CD4-positive, alpha-beta T cell (primary cell): ENCODE data around the gene RINL. TPM values are rescaled to one million over a fixed set of nuclear protein-coding genes. Genes with fewer than 3 reads are reported as not detected.

Experiments
- ATAC-seq: fragments of 200-7000 bp; cut with Tn5 transposase; one replicate; pipeline ENCODE4 v1.10.0; 2022; ENCODE audit warnings: mild to moderate bottlenecking; ENCODE audit not compliant: poor library complexity
- CTCF ChIA-PET: fragments of 350-600 bp; sonication (Branson Sonifier 250); formaldehyde crosslinking; loops from one replicate; lab custom pipeline; 2021; ENCODE audit warnings: antibody characterized with exemption, inconsistent platforms; lab: Charles Lee
- POLR2A ChIA-PET: fragments of 350-600 bp; sonication (Branson Sonifier 250); formaldehyde crosslinking; loops from one replicate; lab custom pipeline; 2021; ENCODE audit warnings: antibody characterized with exemption, inconsistent platforms; lab: Charles Lee
- DNase-seq, 14 experiments: peaks; one replicate each; pipeline ENCODE4 v3.0.0-alpha.2; 2013 to 2020; ENCODE audit warnings: mixed read lengths in 2 of 14
- H3K27ac ChIP-seq, 2 donors: one replicate each; pipeline versions ENCODE4 v1.5.1 to v1.7.0; 2013; ENCODE audit warnings: low read length in 2 of 2, low read depth in 1 of 2, mild to moderate bottlenecking in 1 of 2
- H3K27me3 ChIP-seq, 2 experiments: 1 replicate in 1 of 2; 2 replicates in 1 of 2; pipeline versions ENCODE4 v1.6.1 to v1.7.0; 2013; ENCODE audit warnings: low read length in 2 of 2, control low read depth in 1 of 2, mild to moderate bottlenecking in 1 of 2, moderate library complexity in 1 of 2; ENCODE audit not compliant: insufficient read depth in 2 of 2, control insufficient read depth in 1 of 2
- H3K36me3 ChIP-seq: one replicate; pipeline ENCODE4 v1.6.1; 2013; ENCODE audit warnings: low read length, control low read depth; ENCODE audit not compliant: insufficient read depth
- H3K4me1 ChIP-seq: one replicate; pipeline ENCODE4 v1.6.1; 2013; ENCODE audit warnings: low read length, control low read depth; ENCODE audit not compliant: insufficient read depth
- H3K4me3 ChIP-seq: one replicate; pipeline ENCODE4 v1.5.1; 2013; ENCODE audit warnings: mild to moderate bottlenecking, low read length, moderate library complexity
- H3K9me3 ChIP-seq, 2 experiments: 1 replicate in 1 of 2; 2 replicates in 1 of 2; pipeline versions ENCODE4 v1.6.1 to v1.7.0; 2013; ENCODE audit warnings: low read length in 2 of 2, mild to moderate bottlenecking in 2 of 2, control low read depth in 1 of 2, moderate library complexity in 1 of 2; ENCODE audit not compliant: control insufficient read depth in 1 of 2, insufficient read depth in 1 of 2
- H3K27ac Mint-ChIP-seq: one replicate; pipeline ENCODE4 v1.8.0; 2020; ENCODE audit warnings: mixed read lengths
- H3K27me3 Mint-ChIP-seq: one replicate; pipeline ENCODE4 v1.8.0; 2021; ENCODE audit warnings: mixed read lengths
- H3K36me3 Mint-ChIP-seq: one replicate; pipeline ENCODE4 v1.8.0; 2021; ENCODE audit warnings: low read depth, mixed read lengths
- H3K4me1 Mint-ChIP-seq: one replicate; pipeline ENCODE4 v1.8.0; 2021; ENCODE audit warnings: low read depth, mixed read lengths
- H3K4me3 Mint-ChIP-seq: one replicate; pipeline ENCODE4 v1.8.0; 2020; ENCODE audit warnings: mild to moderate bottlenecking, mixed read lengths
- H3K9me3 Mint-ChIP-seq: one replicate; pipeline ENCODE4 v1.8.0; 2020; ENCODE audit warnings: mixed read lengths
- intact Hi-C, 2 experiments: fragments of 100-400 bp; cut with DNase I in 1 of 2; cut with micrococcal nuclease in 1 of 2; formaldehyde crosslinking; loops; one replicate each; pipeline versions ENCODE4 v1.15.1 to v1.9.0; 2023 to 2025; cut with DNase I, micrococcal nuclease
- total RNA-seq, 174 experiments: library from RNA in 2 of 174; stranded (reverse) in 2 of 174; gene quantifications; one replicate each; pipeline ENCODE4 v1.2.3 and lab custom pipeline; 2021 to 2026
- TF ChIP-seq, protein P1 (sequence below): fragments of 200-600 bp; IDR thresholded peaks from one replicate; pipeline ENCODE4 v1.8.0; 2022; ENCODE audit warnings: antibody characterized with exemption, mild to moderate bottlenecking

The RINL gene
- total RNA-seq, 2 experiments from 2014 or later: 19.5 to 21.3 TPM

DNA sequence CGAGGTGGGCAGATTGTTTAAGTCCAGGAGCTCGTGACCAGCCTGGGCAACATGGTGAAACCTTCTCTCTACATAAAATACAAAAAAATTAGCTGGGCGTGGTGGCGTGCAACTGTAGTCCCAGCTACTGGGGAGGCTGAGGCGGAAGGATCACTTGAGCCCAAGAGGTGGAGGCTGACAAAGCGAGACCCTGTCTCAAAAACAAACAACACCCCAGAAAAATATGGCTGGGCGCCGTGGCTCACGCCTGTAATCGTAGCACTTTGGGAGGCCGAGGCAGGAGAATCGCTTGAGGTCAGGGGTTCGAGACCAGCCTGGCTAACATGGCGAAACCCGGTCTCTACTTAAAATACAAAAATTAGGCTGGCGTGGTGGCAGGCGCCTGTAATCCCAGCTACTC, 24.9 kb downstream of the RINL start:
- H3K9me3 ChIP-seq: no peaks in the 10 kb centered on the region
- Mint-ChIP-seq H3K36me3 (peaks cover 39% of the 10 kb centered on the region), H3K27ac (peak overlapping the region; percentile 97), H3K27me3 (no peaks in the 10 kb centered on the region), H3K9me3 (no peaks in the 10 kb centered on the region), H3K4me1 (peaks cover 49% of the 10 kb centered on the region), H3K4me3 (peak overlapping the region; percentile 92)
- H3K36me3 ChIP-seq: peaks cover 7% of the 10 kb centered on the region
- peaks cover 51% of the 10 kb centered on the region for H3K4me1 ChIP-seq
- DNase-seq: no peak
- no peaks in the 10 kb centered on the region for H3K27me3 ChIP-seq
- TF ChIP-seq, protein P1, sequence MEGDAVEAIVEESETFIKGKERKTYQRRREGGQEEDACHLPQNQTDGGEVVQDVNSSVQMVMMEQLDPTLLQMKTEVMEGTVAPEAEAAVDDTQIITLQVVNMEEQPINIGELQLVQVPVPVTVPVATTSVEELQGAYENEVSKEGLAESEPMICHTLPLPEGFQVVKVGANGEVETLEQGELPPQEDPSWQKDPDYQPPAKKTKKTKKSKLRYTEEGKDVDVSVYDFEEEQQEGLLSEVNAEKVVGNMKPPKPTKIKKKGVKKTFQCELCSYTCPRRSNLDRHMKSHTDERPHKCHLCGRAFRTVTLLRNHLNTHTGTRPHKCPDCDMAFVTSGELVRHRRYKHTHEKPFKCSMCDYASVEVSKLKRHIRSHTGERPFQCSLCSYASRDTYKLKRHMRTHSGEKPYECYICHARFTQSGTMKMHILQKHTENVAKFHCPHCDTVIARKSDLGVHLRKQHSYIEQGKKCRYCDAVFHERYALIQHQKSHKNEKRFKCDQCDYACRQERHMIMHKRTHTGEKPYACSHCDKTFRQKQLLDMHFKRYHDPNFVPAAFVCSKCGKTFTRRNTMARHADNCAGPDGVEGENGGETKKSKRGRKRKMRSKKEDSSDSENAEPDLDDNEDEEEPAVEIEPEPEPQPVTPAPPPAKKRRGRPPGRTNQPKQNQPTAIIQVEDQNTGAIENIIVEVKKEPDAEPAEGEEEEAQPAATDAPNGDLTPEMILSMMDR: no peak
- intact Hi-C loops: no loop called here
- no peak overlapping the region for H3K4me3 ChIP-seq
- H3K27ac ChIP-seq: peak overlapping the region in 1 of 2 donors; percentile 78
- no peak for ATAC-seq
- POLR2A ChIA-PET: interaction anchor here (1.0 to 9.1 kb wide), 6 partner anchors 12 to 450 kb away, joined by 3 to 170 read pairs (median 28); partner anchors contain the start of genes ECH1, FAM98C and RINL
- CTCF ChIA-PET: interaction anchor here (1.1 to 3.2 kb wide), 5 partner anchors 11 to 83 kb away, joined by 3 to 11 read pairs (median 5); partner anchors contain the start of genes MRPS12 and SARS2

DNA sequence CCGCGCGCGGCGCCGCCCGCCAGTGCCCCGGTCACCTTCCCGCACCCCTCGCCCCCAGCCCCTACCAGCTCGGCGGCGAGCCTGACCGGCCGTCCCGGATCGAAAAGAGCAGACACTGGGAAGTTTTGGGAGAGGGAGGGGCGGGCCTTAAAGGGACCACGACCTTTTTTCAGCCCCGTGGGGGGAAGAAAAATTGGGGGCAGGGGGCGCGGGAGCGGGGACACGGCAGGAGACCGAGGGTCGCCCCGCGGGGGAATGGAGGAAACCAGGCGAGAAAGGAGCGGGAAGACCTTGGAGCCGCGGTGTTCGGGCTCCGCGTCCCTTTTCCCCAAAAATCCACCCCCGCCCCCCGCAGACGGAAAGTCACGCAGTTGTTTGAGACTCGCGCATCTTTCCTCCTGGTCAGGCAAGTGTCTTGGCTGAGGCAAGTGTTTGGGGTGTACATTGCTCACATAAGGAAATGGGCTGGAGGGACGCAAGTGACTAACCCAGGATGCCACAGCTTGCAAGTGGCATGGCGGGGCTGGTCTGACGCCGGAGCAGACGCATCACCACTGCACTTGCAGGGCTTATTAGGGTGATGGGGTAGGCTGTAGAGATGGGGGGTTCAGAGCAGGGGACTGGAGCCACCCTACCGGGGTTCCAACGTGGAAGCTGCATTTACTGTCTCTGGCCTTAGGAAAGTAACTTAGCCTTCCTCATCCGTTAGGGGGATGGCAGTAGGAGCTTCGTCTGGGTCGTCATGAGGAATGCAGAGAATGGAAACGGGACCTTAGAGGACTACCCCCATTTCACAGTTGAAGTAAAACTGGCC, 25.6 kb downstream of the RINL start:
- H3K27me3 Mint-ChIP-seq: no peaks in the 10 kb centered on the region
- Histone ChIP-seq H3K4me1 (peaks cover 52% of the 10 kb centered on the region), H3K36me3 (peaks cover 13% of the 10 kb centered on the region), H3K9me3 (no peaks in the 10 kb centered on the region), H3K27me3 (no peaks in the 10 kb centered on the region), H3K4me3 (peak overlapping the region; percentile 97), H3K27ac (peak overlapping the region; percentile 78 to 93)
- peak overlapping the region; percentile 92 for H3K4me3 Mint-ChIP-seq
- H3K4me1 Mint-ChIP-seq: peaks cover 52% of the 10 kb centered on the region
- ChIA-PET CTCF (interaction anchor here (1.1 to 3.2 kb wide), 5 partner anchors 10 to 83 kb away, joined by 3 to 11 read pairs (median 5); partner anchors contain the start of genes MRPS12 and SARS2), POLR2A (interaction anchor here (1.0 to 9.1 kb wide), 12 partner anchors 11 to 478 kb away, joined by 3 to 170 read pairs (median 12); partner anchors contain the start of genes ACTN4, ECH1, FAM98C and MRPS12)
- peak overlapping the region; percentile 97 for H3K27ac Mint-ChIP-seq
- no peak for ATAC-seq
- H3K9me3 Mint-ChIP-seq: no peaks in the 10 kb centered on the region
- H3K36me3 Mint-ChIP-seq: peaks cover 47% of the 10 kb centered on the region
- DNase-seq: peak in 13 of 14 experiments; percentile 40 to 86 (median 61)
- intact Hi-C loops: loop anchor here in 1 of 2 experiments (1.0 kb wide), 1 partner anchor 17 kb away; no protein-coding TSS in a partner anchor
- TF ChIP-seq, protein P1: no peak

DNA sequence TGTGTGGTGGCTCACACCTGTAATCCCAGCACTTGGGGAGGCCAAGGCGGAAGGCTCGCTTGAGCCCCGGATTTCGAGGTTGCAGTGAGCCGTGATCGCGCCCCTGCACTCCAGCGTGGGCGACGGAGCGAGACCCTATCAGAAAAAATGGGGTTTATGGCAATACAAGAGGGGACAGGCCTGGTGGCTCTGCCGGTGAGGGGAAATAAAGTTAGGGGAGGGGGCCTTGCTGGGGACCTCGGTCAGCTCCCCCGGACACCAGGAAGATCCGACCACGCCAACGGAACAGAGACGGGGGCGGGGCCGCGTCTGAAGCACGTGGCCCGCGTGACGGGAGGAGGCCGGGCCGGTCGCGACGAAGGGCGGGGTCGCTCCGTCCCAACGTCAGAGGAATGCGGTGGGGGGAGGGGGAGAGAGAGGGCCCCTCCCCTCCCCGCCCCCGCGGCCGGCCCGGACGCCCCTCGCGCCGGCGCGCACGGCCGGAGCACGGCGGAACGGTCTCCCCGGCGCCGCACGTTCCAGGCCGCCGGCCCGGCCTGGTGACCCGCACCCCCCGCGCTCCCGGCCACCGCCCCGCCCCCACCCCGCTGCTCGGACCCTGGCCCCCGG, 26.3 kb downstream of the RINL start:
- no peaks in the 10 kb centered on the region for H3K27me3 ChIP-seq
- DNase-seq: peak; percentile 78 to 95 (median 87)
- H3K36me3 ChIP-seq: peaks cover 20% of the 10 kb centered on the region
- no peak for ATAC-seq
- H3K4me3 ChIP-seq: peak overlapping the region; percentile 97
- H3K4me1 Mint-ChIP-seq: peaks cover 52% of the 10 kb centered on the region
- H3K4me1 ChIP-seq: peaks cover 53% of the 10 kb centered on the region
- H3K27me3 Mint-ChIP-seq: no peaks in the 10 kb centered on the region
- peaks cover 54% of the 10 kb centered on the region for H3K36me3 Mint-ChIP-seq
- H3K9me3 ChIP-seq: no peaks in the 10 kb centered on the region
- peak overlapping the region; percentile 98 for H3K4me3 Mint-ChIP-seq
- TF ChIP-seq, protein P1: no peak
- intact Hi-C loops: loop anchor here (1.0 to 2.0 kb wide), 2 partner anchors 17 to 18 kb away; no protein-coding TSS in a partner anchor
- H3K27ac Mint-ChIP-seq: peak overlapping the region; percentile 97
- H3K27ac ChIP-seq: peak overlapping the region; percentile 92 to 95
- POLR2A ChIA-PET: interaction anchor here (0.6 to 9.1 kb wide), 14 partner anchors 10 to 584 kb away, joined by 3 to 170 read pairs (median 8); partner anchors contain the start of genes ACTN4, ECH1, FAM98C and MRPS12
- H3K9me3 Mint-ChIP-seq: no peaks in the 10 kb centered on the region
- CTCF ChIA-PET: interaction anchor here (1.4 to 3.2 kb wide), 3 partner anchors 18 to 82 kb away, joined by 5 to 11 read pairs (median 7); no protein-coding TSS in a partner anchor
